Activated CD4-positive, alpha-beta memory T cell treated with anti-CD3 and anti-CD28 coated beads, Interleukin-2, amount 10 ng/mL, durations not matched to agents 7 days and 5 days (primary cell): ENCODE results near the gene AP3B1. TPM values are rescaled to one million over a fixed set of nuclear protein-coding genes. Genes with fewer than 3 reads are reported as not detected.

Source experiments
- CTCF ChIA-PET: fragments of 350-600 bp; sonication (Branson Sonifier 250); formaldehyde crosslinking; loops from one replicate; lab custom pipeline; 2021; ENCODE audit warnings: antibody characterized with exemption, inconsistent platforms; lab: Charles Lee
- POLR2A ChIA-PET: fragments of 350-600 bp; sonication (Branson Sonifier 250); formaldehyde crosslinking; loops from one replicate; lab custom pipeline; 2021; ENCODE audit warnings: antibody characterized with exemption; lab: Charles Lee
- DNase-seq: peaks from one replicate; pipeline ENCODE4 v3.0.0-alpha.2; 2020
- H3K27ac Mint-ChIP-seq: one replicate; pipeline ENCODE4 v1.8.0; 2021; ENCODE audit warnings: mild to moderate bottlenecking, mixed read lengths
- H3K27me3 Mint-ChIP-seq: one replicate; pipeline ENCODE4 v1.8.0; 2021; ENCODE audit warnings: mixed read lengths
- H3K36me3 Mint-ChIP-seq: one replicate; pipeline ENCODE4 v1.8.0; 2021; ENCODE audit warnings: low read depth, mixed read lengths
- H3K4me1 Mint-ChIP-seq: one replicate; pipeline ENCODE4 v1.8.0; 2021; ENCODE audit warnings: mixed read lengths
- H3K4me3 Mint-ChIP-seq: one replicate; pipeline ENCODE4 v1.8.0; 2021; ENCODE audit warnings: mild to moderate bottlenecking, mixed read lengths
- H3K9me3 Mint-ChIP-seq: one replicate; pipeline ENCODE4 v1.8.0; 2021; ENCODE audit warnings: mixed read lengths
- total RNA-seq, 2 experiments: library from RNA; stranded (reverse); gene quantifications; one replicate each; pipeline ENCODE4 v1.2.3, GENCODE V29; 2021

The AP3B1 gene
- total RNA-seq, 2 experiments from 2014 or later = 40.3 to 42.7 TPM

GRCh38 chr5:77996943-77997342 lies 297.6 kb downstream of the AP3B1 start:
- no peak overlapping the region for H3K4me3 Mint-ChIP-seq
- no peaks in the 10 kb centered on the region for H3K27me3 Mint-ChIP-seq
- no peak for DNase-seq
- ChIA-PET POLR2A (no interaction called here), CTCF (no interaction called here)
- no peak overlapping the region for H3K27ac Mint-ChIP-seq
- H3K9me3 Mint-ChIP-seq = no peaks in the 10 kb centered on the region
- H3K36me3 Mint-ChIP-seq = peaks cover 11% of the 10 kb centered on the region
- H3K4me1 Mint-ChIP-seq = no peaks in the 10 kb centered on the region

- H3K4me1 Mint-ChIP-seq = no peaks in the 10 kb centered on the region
- DNase-seq = no peak
- H3K4me3 Mint-ChIP-seq = no peak overlapping the region
- no peak overlapping the region for H3K27ac Mint-ChIP-seq
- H3K9me3 Mint-ChIP-seq = no peaks in the 10 kb centered on the region
- ChIA-PET CTCF (no interaction called here), POLR2A (no interaction called here)
- no peaks in the 10 kb centered on the region for H3K27me3 Mint-ChIP-seq
- H3K36me3 Mint-ChIP-seq = peaks cover 6% of the 10 kb centered on the region
Measured at GRCh38 chr5:77995793-77996409, 298.6 kb downstream of the AP3B1 start.

- Mint-ChIP-seq H3K9me3 (no peaks in the 10 kb centered on the region), H3K36me3 (peaks cover 4% of the 10 kb centered on the region), H3K4me1 (no peaks in the 10 kb centered on the region), H3K4me3 (no peak overlapping the region), H3K27me3 (no peaks in the 10 kb centered on the region), H3K27ac (no peak overlapping the region)
- POLR2A ChIA-PET = no interaction called here
- CTCF ChIA-PET = interaction anchor here (0.6 kb wide), 1 partner anchor 259 kb away, joined by 3 read pairs; no protein-coding TSS in a partner anchor
- DNase-seq = no peak
Measured at GRCh38 chr5:77994943-77995342, 299.6 kb downstream of the AP3B1 start.

GRCh38 chr5:77993855-77994318 lies 300.6 kb downstream of the AP3B1 start:
- H3K4me1 Mint-ChIP-seq = no peaks in the 10 kb centered on the region
- no peaks in the 10 kb centered on the region for H3K9me3 Mint-ChIP-seq
- POLR2A ChIA-PET = no interaction called here
- H3K4me3 Mint-ChIP-seq = no peak overlapping the region
- no peak overlapping the region for H3K27ac Mint-ChIP-seq
- DNase-seq = no peak
- CTCF ChIA-PET = no interaction called here
- H3K27me3 Mint-ChIP-seq = no peaks in the 10 kb centered on the region
- no peaks in the 10 kb centered on the region for H3K36me3 Mint-ChIP-seq

DNA sequence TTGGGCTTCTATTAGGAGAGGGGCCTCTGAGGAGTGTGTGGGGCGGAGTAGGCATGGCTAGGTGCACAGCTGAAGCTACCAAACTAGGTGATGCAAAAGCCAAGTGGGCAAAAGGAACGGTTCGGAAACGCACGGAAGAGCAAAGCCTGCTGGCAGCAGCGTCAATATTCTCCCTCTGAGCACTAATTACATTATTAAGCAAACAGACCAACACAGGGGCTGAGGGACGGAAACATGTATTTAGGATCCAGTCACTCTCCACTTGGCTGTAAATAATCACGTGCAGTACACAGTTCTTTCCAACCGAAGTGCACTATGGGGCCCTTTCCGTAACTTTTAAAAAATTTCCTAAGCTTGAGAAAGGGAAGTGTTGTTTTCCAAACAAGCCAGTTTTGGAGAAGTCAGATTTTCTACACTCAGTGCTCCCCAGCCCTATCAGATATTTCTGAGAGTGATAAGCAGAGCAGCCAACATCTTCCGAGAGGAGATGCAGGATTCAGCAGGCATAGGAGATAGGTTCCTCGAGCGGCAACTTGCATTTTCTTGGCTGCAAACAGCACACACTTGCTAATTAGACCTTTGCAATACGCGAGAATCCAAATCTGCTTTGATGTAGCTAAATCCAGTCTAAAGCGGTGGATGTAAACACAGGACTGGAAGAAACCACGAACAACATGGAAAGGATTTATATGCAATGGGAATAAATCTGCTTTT lies 301.2 kb downstream of the AP3B1 start:
- H3K9me3 Mint-ChIP-seq = no peaks in the 10 kb centered on the region
- no peaks in the 10 kb centered on the region for H3K4me1 Mint-ChIP-seq
- no peak for DNase-seq
- ChIA-PET CTCF (no interaction called here), POLR2A (no interaction called here)
- no peak overlapping the region for H3K27ac Mint-ChIP-seq
- no peak overlapping the region for H3K4me3 Mint-ChIP-seq
- no peaks in the 10 kb centered on the region for H3K36me3 Mint-ChIP-seq
- no peaks in the 10 kb centered on the region for H3K27me3 Mint-ChIP-seq

DNA sequence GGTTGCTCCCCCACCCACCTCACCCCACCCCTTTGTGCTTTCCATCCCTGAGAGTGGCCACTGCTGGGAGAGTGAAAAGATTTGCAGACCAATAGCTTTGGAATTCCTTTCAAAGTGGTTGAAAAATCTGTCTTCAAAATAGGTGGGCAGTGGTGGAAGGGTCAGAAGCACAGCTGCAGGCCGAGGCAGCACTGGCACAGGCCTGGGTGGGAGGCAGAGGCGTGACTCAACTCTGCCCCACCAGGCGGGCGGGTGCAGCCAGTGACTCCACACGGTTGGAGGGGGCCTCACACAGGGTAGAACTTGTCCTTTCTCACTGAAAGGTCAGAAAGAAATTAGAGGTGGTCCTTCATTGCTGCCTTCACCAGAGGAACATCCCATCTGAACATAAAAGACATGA lies 303.4 kb downstream of the AP3B1 start:
- DNase-seq = no peak
- CTCF ChIA-PET = no interaction called here
- Mint-ChIP-seq H3K9me3 (no peaks in the 10 kb centered on the region), H3K27me3 (no peaks in the 10 kb centered on the region), H3K4me3 (no peak overlapping the region), H3K36me3 (no peaks in the 10 kb centered on the region), H3K27ac (no peak overlapping the region), H3K4me1 (no peaks in the 10 kb centered on the region)
- POLR2A ChIA-PET = no interaction called here

GRCh38 chr5:77990020-77990419 lies 304.5 kb downstream of the AP3B1 start:
- DNase-seq = no peak
- CTCF ChIA-PET = no interaction called here
- H3K36me3 Mint-ChIP-seq = no peaks in the 10 kb centered on the region
- no peaks in the 10 kb centered on the region for H3K4me1 Mint-ChIP-seq
- peaks cover 2% of the 10 kb centered on the region for H3K27me3 Mint-ChIP-seq
- H3K27ac Mint-ChIP-seq = no peak overlapping the region
- POLR2A ChIA-PET = no interaction called here
- H3K4me3 Mint-ChIP-seq = no peak overlapping the region
- H3K9me3 Mint-ChIP-seq = no peaks in the 10 kb centered on the region

DNA sequence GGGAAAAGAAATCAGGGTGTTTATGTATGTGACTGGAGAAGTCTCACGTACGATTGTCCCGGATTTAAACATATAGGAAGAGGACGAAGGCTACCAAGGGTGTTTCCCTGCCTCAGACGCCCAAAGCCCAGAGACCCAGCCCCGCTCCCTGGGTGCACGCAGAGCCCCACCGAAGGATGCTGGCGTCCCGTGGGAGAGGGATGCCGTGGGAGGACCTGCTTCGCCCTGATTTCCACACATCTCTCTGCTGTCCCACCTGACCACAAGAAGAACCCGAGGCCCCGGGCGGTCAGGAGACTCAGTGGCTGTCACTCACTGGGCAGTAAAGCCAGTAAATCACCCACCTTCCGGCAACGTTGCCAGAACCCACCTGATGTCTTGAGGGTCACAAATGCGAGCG lies 306.5 kb downstream of the AP3B1 start:
- Mint-ChIP-seq H3K9me3 (no peaks in the 10 kb centered on the region), H3K27ac (no peak overlapping the region), H3K4me3 (no peak overlapping the region), H3K36me3 (no peaks in the 10 kb centered on the region), H3K27me3 (peaks cover 2% of the 10 kb centered on the region), H3K4me1 (no peaks in the 10 kb centered on the region)
- DNase-seq = no peak
- ChIA-PET POLR2A (no interaction called here), CTCF (no interaction called here)

- DNase-seq = no peak
- no peak overlapping the region for H3K4me3 Mint-ChIP-seq
Measured at GRCh38 chr5:77987331-77987730, 307.2 kb downstream of the AP3B1 start.

GRCh38 chr5:77986261-77986660 lies 308.2 kb downstream of the AP3B1 start:
- Mint-ChIP-seq H3K4me1 (no peaks in the 10 kb centered on the region), H3K36me3 (no peaks in the 10 kb centered on the region), H3K9me3 (no peaks in the 10 kb centered on the region), H3K27ac (no peak overlapping the region), H3K4me3 (no peak overlapping the region), H3K27me3 (peaks cover 3% of the 10 kb centered on the region)
- ChIA-PET CTCF (no interaction called here), POLR2A (no interaction called here)
- no peak for DNase-seq

More at GRCh38 chr5:77987331-77987730, 307.2 kb downstream of the AP3B1 start:
- Mint-ChIP-seq H3K4me1 (no peaks in the 10 kb centered on the region), H3K36me3 (no peaks in the 10 kb centered on the region), H3K27ac (no peak overlapping the region), H3K9me3 (no peaks in the 10 kb centered on the region), H3K27me3 (peaks cover 3% of the 10 kb centered on the region)
- POLR2A ChIA-PET = no interaction called here
- CTCF ChIA-PET = no interaction called here

- no peaks in the 10 kb centered on the region for H3K36me3 Mint-ChIP-seq
- H3K27ac Mint-ChIP-seq = no peak overlapping the region
- no peak for DNase-seq
- H3K27me3 Mint-ChIP-seq = peaks cover 6% of the 10 kb centered on the region
- no peak overlapping the region for H3K4me3 Mint-ChIP-seq
- no peaks in the 10 kb centered on the region for H3K4me1 Mint-ChIP-seq
- CTCF ChIA-PET = no interaction called here
- H3K9me3 Mint-ChIP-seq = no peaks in the 10 kb centered on the region
- POLR2A ChIA-PET = no interaction called here
Measured at GRCh38 chr5:77985247-77985646, 309.3 kb downstream of the AP3B1 start.

DNA sequence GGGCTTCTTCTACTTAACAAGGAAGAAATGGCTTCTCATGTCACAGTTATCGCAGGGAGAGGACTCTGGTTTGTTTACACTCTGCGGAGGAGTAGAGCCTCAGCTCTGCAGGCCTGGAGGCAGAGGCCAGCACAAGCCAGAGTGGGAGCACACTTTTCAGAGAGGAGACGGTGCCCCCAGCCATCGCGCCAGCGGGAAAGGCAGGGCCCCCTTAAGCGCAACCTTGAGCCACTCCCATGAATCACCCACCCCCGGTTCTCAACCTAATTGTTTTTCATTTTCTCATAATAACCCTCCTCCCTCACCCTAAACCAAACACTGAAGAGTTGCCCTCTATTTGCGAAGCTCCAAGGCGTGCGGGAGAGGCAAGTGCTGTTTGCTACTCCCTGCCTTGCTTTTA lies 309.9 kb downstream of the AP3B1 start:
- Mint-ChIP-seq H3K9me3 (no peaks in the 10 kb centered on the region), H3K27me3 (peaks cover 13% of the 10 kb centered on the region), H3K4me3 (no peak overlapping the region), H3K4me1 (no peaks in the 10 kb centered on the region), H3K27ac (no peak overlapping the region), H3K36me3 (no peaks in the 10 kb centered on the region)
- DNase-seq = no peak
- CTCF ChIA-PET = no interaction called here
- POLR2A ChIA-PET = no interaction called here

DNA sequence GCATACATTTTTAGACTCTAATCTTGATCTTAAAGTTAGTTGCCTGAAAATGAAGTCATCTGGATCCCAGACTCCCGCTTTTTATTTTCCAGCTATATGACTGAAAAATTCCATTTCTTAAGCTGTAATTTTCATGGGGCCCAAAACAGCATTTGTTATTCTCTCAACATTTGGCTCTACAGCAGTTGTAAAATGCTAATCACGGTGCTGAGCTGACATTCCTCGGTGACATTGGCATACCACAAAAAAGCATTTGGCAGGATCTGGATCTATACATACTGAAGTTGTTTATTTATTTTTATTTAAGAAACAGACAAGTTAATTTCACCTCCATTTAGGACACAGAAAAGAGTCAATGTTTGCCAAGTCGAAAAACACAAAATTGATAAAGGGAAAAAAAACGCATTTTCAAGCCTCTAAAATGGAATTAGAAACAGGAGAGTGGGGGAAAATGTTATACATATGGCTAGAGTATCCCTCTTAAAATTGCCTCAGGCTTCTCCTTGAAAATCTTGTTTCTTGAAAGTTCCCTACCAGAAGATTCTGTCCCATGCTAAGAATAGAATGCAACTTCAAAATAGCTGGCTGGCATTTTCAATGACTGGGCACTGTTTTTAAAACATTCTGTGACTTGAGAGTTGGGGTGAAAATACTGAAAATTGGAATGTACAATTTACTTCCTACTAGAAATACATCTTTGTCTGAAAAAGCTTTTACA lies 310.9 kb downstream of the AP3B1 start:
- POLR2A ChIA-PET = no interaction called here
- H3K9me3 Mint-ChIP-seq = no peaks in the 10 kb centered on the region
- H3K27me3 Mint-ChIP-seq = peaks cover 15% of the 10 kb centered on the region
- no peak overlapping the region for H3K27ac Mint-ChIP-seq
- CTCF ChIA-PET = no interaction called here
- no peak overlapping the region for H3K4me3 Mint-ChIP-seq
- no peak for DNase-seq
- H3K4me1 Mint-ChIP-seq = no peaks in the 10 kb centered on the region
- no peaks in the 10 kb centered on the region for H3K36me3 Mint-ChIP-seq
